HepG2 (cell line): ENCODE results near the gene ME3. TPM values are rescaled to one million over a fixed set of nuclear protein-coding genes. Genes with fewer than 3 reads are reported as not detected.

Source experiments
- CEBPB ChIP-seq: IDR thresholded peaks from 2 replicates; pipeline ENCODE4 v1.6.1; 2011; ENCODE audit warnings: low read depth, low read length, improper control_type of control experiment, borderline replicate concordance
- CENPT ChIP-seq: sonication (generic); formaldehyde crosslinking; IDR thresholded peaks from 2 replicates; pipeline ENCODE4 v1.8.0; 2022; ENCODE audit warnings: low read depth, mild to moderate bottlenecking, moderate library complexity, missing genetic modification reagents
- ISX ChIP-seq: sonication (generic); formaldehyde crosslinking; conservative IDR thresholded peaks from 2 replicates; pipeline ENCODE4 v1.5.0; 2020; ENCODE audit warnings: missing genetic modification reagents
- LCORL ChIP-seq, 2 experiments: fragments of 450-650 bp in 1 of 2; sonication (generic) in 1 of 2; formaldehyde crosslinking in 1 of 2; IDR thresholded peaks; 2 replicates each; pipeline versions ENCODE4 v1.5.0 to v1.6.1; 2017 to 2020; ENCODE audit warnings: antibody characterized with exemption in 1 of 2, missing genetic modification reagents in 1 of 2
- NAIF1 ChIP-seq: sonication (generic); formaldehyde crosslinking; IDR thresholded peaks from 2 replicates; pipeline ENCODE4 v1.5.0; 2020; ENCODE audit warnings: mild to moderate bottlenecking, missing genetic modification reagents, borderline replicate concordance
- NR3C1 ChIP-seq: sonication (generic); formaldehyde crosslinking; IDR thresholded peaks from 2 replicates; pipeline ENCODE4 v1.4.0; 2020; ENCODE audit warnings: missing genetic modification reagents
- PTBP1 ChIP-seq: fragments of 200-400 bp; formaldehyde crosslinking; IDR thresholded peaks from 2 replicates; pipeline ENCODE4 v1.6.1; 2018; ENCODE audit warnings: low read length, low read depth; ENCODE audit not compliant: poor library complexity, severe bottlenecking
- RXRA ChIP-seq: sonication (generic); formaldehyde crosslinking; IDR thresholded peaks from 2 replicates; pipeline ENCODE4 v1.5.1; 2020; ENCODE audit warnings: missing genetic modification reagents
- SAP130 ChIP-seq: IDR thresholded peaks from 2 replicates; pipeline ENCODE4 v1.6.1; 2016; ENCODE audit warnings: low read depth
- SMC3 ChIP-seq: IDR thresholded peaks from 2 replicates; pipeline ENCODE4 v1.6.1; 2011; ENCODE audit warnings: low read length, improper control_type of control experiment
- SOX6 ChIP-seq, 2 experiments: fragments of 450-650 bp in 1 of 2; sonication (generic) in 1 of 2; formaldehyde crosslinking in 1 of 2; IDR thresholded peaks; 2 replicates each; pipeline versions ENCODE4 v1.4.0 to v1.6.1; 2017 to 2020; ENCODE audit warnings: antibody characterized with exemption in 1 of 2, mild to moderate bottlenecking in 1 of 2, missing genetic modification reagents in 1 of 2
- XRCC5 ChIP-seq: fragments of 200-400 bp; formaldehyde crosslinking; optimal IDR thresholded peaks from 2 replicates; pipeline ENCODE3; 2017; ENCODE audit warnings: mild to moderate bottlenecking, low read length
- ZMAT3 ChIP-seq: sonication (generic); formaldehyde crosslinking; conservative IDR thresholded peaks from 2 replicates; pipeline ENCODE4 v1.7.0; 2021; ENCODE audit warnings: missing genetic modification reagents
- ZNF335 ChIP-seq: sonication (generic); formaldehyde crosslinking; IDR thresholded peaks from 2 replicates; pipeline ENCODE4 v1.4.0; 2020; ENCODE audit warnings: missing genetic modification reagents
- ZNF569 ChIP-seq: sonication (generic); formaldehyde crosslinking; IDR thresholded peaks from 2 replicates; pipeline ENCODE4 v1.5.0; 2020; ENCODE audit warnings: mild to moderate bottlenecking, missing genetic modification reagents, moderate library complexity, borderline replicate concordance
- ZNF788 ChIP-seq: sonication (generic); formaldehyde crosslinking; IDR thresholded peaks from 2 replicates; pipeline ENCODE4 v1.5.0; 2020; ENCODE audit warnings: mild to moderate bottlenecking, missing genetic modification reagents, borderline replicate concordance
- polyA plus RNA-seq, 8 experiments: library from polyadenylated mRNA; depleted of rRNA in 3 of 8; stranded (reverse) in 7 of 8; unstranded in 1 of 8; fragments of >200 nt; fragmentation: Illumina TruSeq in 4 of 8; extraction: Trizol in 4 of 8; gene quantifications; 2 replicates each; pipeline versions ENCODE4 v1.2.1 to v1.2.3, GENCODE V29; 2011 to 2016; ENCODE audit warnings: low read depth in 4 of 8, missing spikeins in 1 of 8, mixed read lengths in 1 of 8; ENCODE audit not compliant: insufficient read depth in 1 of 8
- total RNA-seq, 5 experiments: library from RNA; depleted of rRNA; stranded (reverse); fragments of >200 nt; fragmentation: Illumina TruSeq; extraction: Trizol; gene quantifications; 2 replicates each; pipeline ENCODE4 v1.2.3, GENCODE V29; 2016; ENCODE audit warnings: low read depth in 1 of 5
- TF ChIP-seq, protein P1 (sequence below): sonication (generic); formaldehyde crosslinking; IDR thresholded peaks from 2 replicates; pipeline ENCODE4 v1.5.0; 2020; ENCODE audit warnings: missing genetic modification reagents
- TF ChIP-seq, protein P2 (sequence below): sonication (generic); formaldehyde crosslinking; IDR thresholded peaks from one replicate; pipeline ENCODE4 v1.5.1; 2020; ENCODE audit warnings: mild to moderate bottlenecking, missing genetic modification reagents; ENCODE audit errors: not compliant biosample characterization
- TF ChIP-seq, protein P3 (sequence below): sonication (generic); formaldehyde crosslinking; IDR thresholded peaks from 2 replicates; pipeline ENCODE4 v1.8.1; 2023; ENCODE audit warnings: mild to moderate bottlenecking, missing genetic modification reagents, borderline replicate concordance

ME3 gene
- total and polyA plus RNA-seq, 2 of the 13 experiments (the other 11 are each of a cell fraction or from before 2014, with no cell fraction given) = not detected

DNA sequence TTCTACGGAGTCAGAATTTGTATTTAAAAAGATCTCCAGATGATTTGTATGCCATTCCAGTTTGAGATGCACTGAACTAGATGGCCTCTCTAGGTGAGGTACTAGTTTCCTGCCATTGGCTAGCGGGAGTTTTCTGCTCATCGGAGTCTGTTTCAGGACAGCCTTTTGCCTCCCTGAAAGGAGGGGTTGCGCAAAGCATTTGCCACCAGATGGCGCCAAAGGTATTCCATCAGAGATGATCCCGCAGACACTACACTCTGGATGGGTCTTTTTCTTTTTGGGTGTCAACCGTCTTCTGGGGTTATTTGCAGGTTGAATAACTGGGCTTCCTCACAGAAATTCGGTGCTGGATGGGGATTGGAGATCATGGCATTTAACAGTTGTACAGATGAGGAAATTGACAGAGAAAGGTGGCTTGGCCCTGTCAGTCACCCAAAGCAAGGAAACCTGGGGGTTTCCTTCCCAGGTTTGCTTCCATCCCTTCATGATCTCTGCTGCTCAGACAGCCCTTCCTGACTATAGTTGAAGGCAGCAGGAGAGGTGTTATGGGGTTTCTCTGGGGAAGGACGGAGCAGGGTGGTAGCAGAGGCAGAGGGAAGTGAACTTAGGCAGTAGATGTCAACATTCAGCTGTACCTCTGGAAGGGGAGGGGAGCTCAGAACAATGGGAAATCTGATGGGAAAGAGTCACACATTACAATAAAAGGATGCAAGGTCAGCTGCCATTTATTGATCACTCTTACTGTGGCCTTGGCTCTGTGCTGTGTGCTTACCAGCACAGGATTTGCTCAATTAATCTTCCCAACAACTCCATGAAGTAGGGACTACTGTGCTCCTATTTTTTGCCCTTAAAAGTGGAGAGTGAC, 216.1 kb downstream of the ME3 start (continued):
- TF ChIP-seq NAIF1 (CRISPR knock-in tag) (no peak), SAP130 (no peak), ZNF335 (0 out of 2 replicates have a peak, but pooled peaks have one; percentile 25), ISX (no peak), PTBP1 (no peak), NR3C1 (CRISPR knock-in tag) (no peak), SMC3 (peak; percentile 98), SOX6 (IDR thresholded peaks at IDR 0.05) (no peak), SOX6 (CRISPR knock-in tag; IDR thresholded peaks at IDR 0.05) (peak; percentile 75), LCORL (IDR thresholded peaks at IDR 0.05) (no peak), LCORL (CRISPR knock-in tag; IDR thresholded peaks at IDR 0.05) (0 out of 2 replicates have a peak, but pooled peaks have one; percentile 28), ZMAT3 (CRISPR knock-in tag) (no peak), XRCC5 (peak; percentile 25), ZNF569 (CRISPR knock-in tag) (no peak), CEBPB (peak; percentile 63; the same call in 1 of the 2 replicates), RXRA (CRISPR knock-in tag) (no peak), ZNF788 (0 out of 2 replicates have a peak, but pooled peaks have one; percentile 42), CENPT (CRISPR knock-in tag) (no peak)
- TF ChIP-seq, protein P1, sequence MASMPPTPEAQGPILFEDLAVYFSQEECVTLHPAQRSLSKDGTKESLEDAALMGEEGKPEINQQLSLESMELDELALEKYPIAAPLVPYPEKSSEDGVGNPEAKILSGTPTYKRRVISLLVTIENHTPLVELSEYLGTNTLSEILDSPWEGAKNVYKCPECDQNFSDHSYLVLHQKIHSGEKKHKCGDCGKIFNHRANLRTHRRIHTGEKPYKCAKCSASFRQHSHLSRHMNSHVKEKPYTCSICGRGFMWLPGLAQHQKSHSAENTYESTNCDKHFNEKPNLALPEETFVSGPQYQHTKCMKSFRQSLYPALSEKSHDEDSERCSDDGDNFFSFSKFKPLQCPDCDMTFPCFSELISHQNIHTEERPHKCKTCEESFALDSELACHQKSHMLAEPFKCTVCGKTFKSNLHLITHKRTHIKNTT = no peak
- TF ChIP-seq, protein P2, sequence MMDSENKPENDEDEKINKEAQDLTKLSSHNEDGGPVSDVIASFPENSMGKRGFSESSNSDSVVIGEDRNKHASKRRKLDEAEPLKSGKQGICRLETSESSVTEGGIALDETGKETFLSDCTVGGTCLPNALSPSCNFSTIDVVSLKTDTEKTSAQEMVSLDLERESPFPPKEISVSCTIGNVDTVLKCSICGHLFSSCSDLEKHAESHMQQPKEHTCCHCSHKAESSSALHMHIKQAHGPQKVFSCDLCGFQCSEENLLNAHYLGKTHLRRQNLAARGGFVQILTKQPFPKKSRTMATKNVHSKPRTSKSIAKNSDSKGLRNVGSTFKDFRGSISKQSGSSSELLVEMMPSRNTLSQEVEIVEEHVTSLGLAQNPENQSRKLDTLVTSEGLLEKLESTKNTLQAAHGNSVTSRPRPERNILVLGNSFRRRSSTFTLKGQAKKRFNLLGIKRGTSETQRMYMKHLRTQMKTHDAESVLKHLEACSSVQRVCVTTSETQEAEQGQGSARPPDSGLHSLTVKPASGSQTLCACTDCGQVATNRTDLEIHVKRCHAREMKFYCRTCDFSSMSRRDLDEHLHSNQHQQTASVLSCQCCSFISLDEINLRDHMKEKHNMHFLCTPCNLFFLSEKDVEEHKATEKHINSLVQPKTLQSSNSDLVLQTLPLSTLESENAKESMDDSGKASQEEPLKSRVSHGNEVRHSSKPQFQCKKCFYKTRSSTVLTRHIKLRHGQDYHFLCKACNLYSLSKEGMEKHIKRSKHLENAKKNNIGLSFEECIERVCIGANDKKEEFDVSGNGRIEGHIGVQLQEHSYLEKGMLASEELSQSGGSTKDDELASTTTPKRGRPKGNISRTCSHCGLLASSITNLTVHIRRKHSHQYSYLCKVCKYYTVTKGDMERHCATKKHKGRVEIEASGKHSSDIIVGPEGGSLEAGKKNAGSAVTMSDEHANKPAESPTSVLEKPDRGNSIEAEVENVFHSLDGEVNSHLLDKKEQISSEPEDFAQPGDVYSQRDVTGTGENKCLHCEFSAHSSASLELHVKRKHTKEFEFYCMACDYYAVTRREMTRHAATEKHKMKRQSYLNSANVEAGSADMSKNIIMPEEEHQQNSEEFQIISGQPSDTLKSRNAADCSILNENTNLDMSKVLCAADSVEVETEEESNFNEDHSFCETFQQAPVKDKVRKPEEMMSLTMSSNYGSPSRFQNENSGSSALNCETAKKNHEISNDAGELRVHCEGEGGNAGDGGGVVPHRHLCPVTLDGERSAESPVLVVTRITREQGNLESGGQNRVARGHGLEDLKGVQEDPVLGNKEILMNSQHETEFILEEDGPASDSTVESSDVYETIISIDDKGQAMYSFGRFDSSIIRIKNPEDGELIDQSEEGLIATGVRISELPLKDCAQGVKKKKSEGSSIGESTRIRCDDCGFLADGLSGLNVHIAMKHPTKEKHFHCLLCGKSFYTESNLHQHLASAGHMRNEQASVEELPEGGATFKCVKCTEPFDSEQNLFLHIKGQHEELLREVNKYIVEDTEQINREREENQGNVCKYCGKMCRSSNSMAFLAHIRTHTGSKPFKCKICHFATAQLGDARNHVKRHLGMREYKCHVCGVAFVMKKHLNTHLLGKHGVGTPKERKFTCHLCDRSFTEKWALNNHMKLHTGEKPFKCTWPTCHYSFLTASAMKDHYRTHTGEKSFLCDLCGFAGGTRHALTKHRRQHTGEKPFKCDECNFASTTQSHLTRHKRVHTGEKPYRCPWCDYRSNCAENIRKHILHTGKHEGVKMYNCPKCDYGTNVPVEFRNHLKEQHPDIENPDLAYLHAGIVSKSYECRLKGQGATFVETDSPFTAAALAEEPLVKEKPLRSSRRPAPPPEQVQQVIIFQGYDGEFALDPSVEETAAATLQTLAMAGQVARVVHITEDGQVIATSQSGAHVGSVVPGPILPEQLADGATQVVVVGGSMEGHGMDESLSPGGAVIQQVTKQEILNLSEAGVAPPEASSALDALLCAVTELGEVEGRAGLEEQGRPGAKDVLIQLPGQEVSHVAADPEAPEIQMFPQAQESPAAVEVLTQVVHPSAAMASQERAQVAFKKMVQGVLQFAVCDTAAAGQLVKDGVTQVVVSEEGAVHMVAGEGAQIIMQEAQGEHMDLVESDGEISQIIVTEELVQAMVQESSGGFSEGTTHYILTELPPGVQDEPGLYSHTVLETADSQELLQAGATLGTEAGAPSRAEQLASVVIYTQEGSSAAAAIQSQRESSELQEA (CRISPR knock-in tag) = no peak
- TF ChIP-seq, protein P3, sequence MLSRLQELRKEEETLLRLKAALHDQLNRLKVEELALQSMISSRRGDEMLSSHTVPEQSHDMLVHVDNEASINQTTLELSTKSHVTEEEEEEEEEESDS = no peak
